Measurements from ENCODE around the gene KLHL8. TPM values are rescaled to one million over a fixed set of nuclear protein-coding genes. Genes with fewer than 3 reads are reported as not detected.

Gene KLHL8
- total and polyA plus RNA-seq, 12 donors = 2.4 to 15.0 (median 11.7) TPM

DNA sequence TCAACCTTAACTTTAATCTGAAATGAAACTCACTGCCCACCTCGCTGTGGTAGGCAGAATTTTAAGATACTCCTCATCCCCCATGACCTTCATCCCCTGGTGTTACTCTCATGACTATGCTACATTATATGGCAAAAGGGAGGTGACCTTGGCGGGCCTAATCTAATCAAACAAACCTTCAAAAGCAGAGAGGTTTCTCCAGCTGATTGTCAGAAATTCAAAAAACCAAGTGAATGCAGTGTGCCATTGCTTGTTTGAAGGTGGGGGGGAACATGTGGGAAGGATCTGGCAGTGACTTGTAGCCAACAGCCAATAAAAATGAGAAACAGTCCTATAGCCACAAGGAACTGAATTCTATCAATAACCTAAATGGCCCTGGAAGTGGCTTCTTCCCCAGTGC lies 48.5 kb downstream of the KLHL8 start:
- intact Hi-C loops (cut with DNase I) = no loop called here
- Histone ChIP-seq H3K4me3 (no peak overlapping the region), H3K36me3 (peaks cover 0 to 56% (median 3%) of the 10 kb centered on the region in 9 donors), H3K4me1 (no peaks in the 10 kb centered on the region), H3K27me3 (no peaks in the 10 kb centered on the region), H3K9me3 (no peaks in the 10 kb centered on the region), H3K27ac (no peak overlapping the region)
- DNase-seq (no peak), ATAC-seq (no peak)
- TF ChIP-seq CTCF (IDR thresholded peaks at IDR 0.05) = no peak
- 94 to 96% methylated on average over 2 of the region's 2 CpGs for WGBS, 2 donors

DNA sequence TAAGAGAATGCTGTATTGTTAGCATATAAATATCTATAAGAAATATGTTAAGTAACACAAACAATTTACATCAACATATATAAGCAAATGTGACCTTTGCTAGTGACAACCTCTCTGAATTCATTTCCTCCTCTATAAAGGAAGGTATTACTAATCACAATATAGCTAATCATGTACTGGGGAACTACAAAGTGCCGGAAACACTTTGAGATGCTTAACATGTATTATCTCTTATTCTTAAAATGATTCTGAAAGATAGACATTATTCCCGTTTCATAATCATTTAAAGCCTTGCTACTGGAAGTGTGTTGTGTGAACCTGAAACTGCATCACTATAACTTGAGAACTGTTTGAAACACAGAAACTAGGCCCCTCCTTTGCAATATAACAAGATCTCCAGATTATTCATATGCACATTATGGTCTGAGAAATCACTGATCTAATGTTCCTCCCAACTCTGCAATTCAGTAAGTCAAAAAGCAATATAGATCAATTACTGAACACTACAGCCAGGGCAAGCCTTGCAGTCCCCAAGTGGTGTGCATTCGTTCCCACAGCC lies 54.0 kb downstream of the KLHL8 start:
- H3K36me3 ChIP-seq = peaks cover 0 to 66% (median 7%) of the 10 kb centered on the region in 9 donors
- WGBS, 2 donors = 94 to 96% methylated on average over 3 of the region's 3 CpGs
- DNase-seq (no peak), ATAC-seq (no peak)
- no peak for TF ChIP-seq CTCF (IDR thresholded peaks at IDR 0.05)
- H3K27ac ChIP-seq = no peak overlapping the region
- H3K4me3 ChIP-seq = no peak overlapping the region
- no peaks in the 10 kb centered on the region for H3K9me3 ChIP-seq
- H3K4me1 ChIP-seq = no peaks in the 10 kb centered on the region
- intact Hi-C loops (cut with DNase I) = no loop called here
- no peaks in the 10 kb centered on the region for H3K27me3 ChIP-seq

- Histone ChIP-seq H3K27me3 (no peaks in the 10 kb centered on the region), H3K27ac (no peak overlapping the region), H3K4me3 (no peak overlapping the region), H3K4me1 (no peaks in the 10 kb centered on the region), H3K9me3 (no peaks in the 10 kb centered on the region), H3K36me3 (peaks cover 0 to 66% (median 7%) of the 10 kb centered on the region in 9 donors)
- ATAC-seq (no peak), DNase-seq (no peak)
- TF ChIP-seq CTCF (IDR thresholded peaks at IDR 0.05) = no peak
- WGBS, 2 donors = 94 to 95% methylated on average over 1 of the region's 1 CpG
- intact Hi-C loops (cut with DNase I) = no loop called here
Measured at GRCh38 chr4:87165892-87166291, 54.5 kb downstream of the KLHL8 start.

GRCh38 chr4:87153078-87153870 lies 67.1 kb downstream of the KLHL8 start:
- no peak for DNase-seq
- 76 to 79% methylated on average over 4 of the region's 4 CpGs for WGBS, 2 donors
- intact Hi-C loops (cut with DNase I) = loop anchor here in 3 of 10 donors (5.0 kb wide), 3 partner anchors 69 to 84 kb away; partner anchors contain the start of gene KLHL8 (in 1 of the 3)
- H3K36me3 ChIP-seq = no peaks in the 10 kb centered on the region
- no peak overlapping the region for H3K4me3 ChIP-seq
- H3K9me3 ChIP-seq = no peaks in the 10 kb centered on the region
- H3K27me3 ChIP-seq = no peaks in the 10 kb centered on the region
- ATAC-seq = no peak
- no peak for TF ChIP-seq CTCF (IDR thresholded peaks at IDR 0.05)
- no peak overlapping the region for H3K27ac ChIP-seq
- no peaks in the 10 kb centered on the region for H3K4me1 ChIP-seq

All from heart right ventricle (tissue), 16 donors.